ENCODE results near the gene CCDC191. TPM values are rescaled to one million over a fixed set of nuclear protein-coding genes. Genes with fewer than 3 reads are reported as not detected.

Gene CCDC191
- total and polyA plus RNA-seq, 12 donors = 0.60 to 13.1 (median 4.6) TPM

DNA sequence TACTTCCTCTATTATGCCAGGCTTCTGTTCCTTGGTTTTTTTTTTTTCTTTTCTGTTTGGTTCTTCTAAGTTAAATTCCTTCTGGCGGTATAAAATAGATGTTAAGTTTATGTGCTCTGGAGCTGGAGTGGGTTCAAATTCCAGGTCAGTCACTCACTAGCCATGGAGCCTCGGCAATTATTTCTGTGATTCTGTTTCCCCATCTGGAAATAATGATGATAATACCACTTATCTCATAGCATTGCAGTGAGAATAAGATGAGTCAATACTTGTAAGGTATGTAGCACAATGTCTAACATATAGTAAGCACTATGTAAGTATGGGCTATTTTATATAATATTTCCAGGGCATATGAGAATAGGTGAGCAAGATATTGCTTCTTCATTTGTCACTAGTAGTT lies 141.7 kb downstream of the CCDC191 start:
- no peaks in the 10 kb centered on the region for H3K36me3 ChIP-seq (replicated peaks in 1 of 2)
- intact Hi-C loops (cut with DNase I) = loop anchor here in 1 of 2 donors (10.0 kb wide), 1 partner anchor 80 kb away; the partner anchor contains the start of gene GRAMD1C
- TF ChIP-seq POLR2A (IDR thresholded peaks at IDR 0.05) = no peak
- TF ChIP-seq, protein P1, sequence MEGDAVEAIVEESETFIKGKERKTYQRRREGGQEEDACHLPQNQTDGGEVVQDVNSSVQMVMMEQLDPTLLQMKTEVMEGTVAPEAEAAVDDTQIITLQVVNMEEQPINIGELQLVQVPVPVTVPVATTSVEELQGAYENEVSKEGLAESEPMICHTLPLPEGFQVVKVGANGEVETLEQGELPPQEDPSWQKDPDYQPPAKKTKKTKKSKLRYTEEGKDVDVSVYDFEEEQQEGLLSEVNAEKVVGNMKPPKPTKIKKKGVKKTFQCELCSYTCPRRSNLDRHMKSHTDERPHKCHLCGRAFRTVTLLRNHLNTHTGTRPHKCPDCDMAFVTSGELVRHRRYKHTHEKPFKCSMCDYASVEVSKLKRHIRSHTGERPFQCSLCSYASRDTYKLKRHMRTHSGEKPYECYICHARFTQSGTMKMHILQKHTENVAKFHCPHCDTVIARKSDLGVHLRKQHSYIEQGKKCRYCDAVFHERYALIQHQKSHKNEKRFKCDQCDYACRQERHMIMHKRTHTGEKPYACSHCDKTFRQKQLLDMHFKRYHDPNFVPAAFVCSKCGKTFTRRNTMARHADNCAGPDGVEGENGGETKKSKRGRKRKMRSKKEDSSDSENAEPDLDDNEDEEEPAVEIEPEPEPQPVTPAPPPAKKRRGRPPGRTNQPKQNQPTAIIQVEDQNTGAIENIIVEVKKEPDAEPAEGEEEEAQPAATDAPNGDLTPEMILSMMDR (IDR thresholded peaks at IDR 0.05) = no peak
- peaks cover 0 to 5% of the 10 kb centered on the region in 2 donors for H3K4me1 ChIP-seq (replicated peaks in 1 of 2)
- no peak overlapping the region for H3K4me3 ChIP-seq
- no peak for DNase-seq
- WGBS, 4 donors = 48 to 81% (median 65%) methylated on average over 2 of the region's 2 CpGs
- no peak overlapping the region for H3K27ac ChIP-seq
- H3K27me3 ChIP-seq = no peaks in the 10 kb centered on the region
- H3K9me3 ChIP-seq (replicated peaks in 1 of 3) = no peaks in the 10 kb centered on the region

Other genes starting within 250 kb of the CCDC191 start
- 10 to 100 TPM in 1 of 9 donors, 1 to 10 TPM in 8; 1.4 to 12.6 (median 4.3) TPM for gene GRAMD1C, start 217.7 kb downstream of the CCDC191 start, total RNA-seq
- 1 to 10 TPM; 2.5 to 8.3 (median 4.8) TPM for gene GRAMD1C, start 217.7 kb downstream of the CCDC191 start, polyA plus RNA-seq
- gene ZDHHC23, start 108.5 kb downstream of the CCDC191 start, total RNA-seq = 1 to 10 TPM in 8 of 9 donors, under 1 TPM in 1; 0.24 to 4.2 (median 2.0) TPM
- gene ZDHHC23, start 108.5 kb downstream of the CCDC191 start, polyA plus RNA-seq = 1 to 10 TPM in 1 of 3 donors, under 1 TPM in 2; 0.72 to 2.3 (median 0.74) TPM
- 10 to 100 TPM; 11.0 to 45.5 (median 22.6) TPM for gene QTRT2, start 211 bp upstream of the CCDC191 start, total RNA-seq
- 10 to 100 TPM in 1 of 3 donors, 1 to 10 TPM in 2; 6.9 to 35.8 (median 8.2) TPM for gene QTRT2, start 211 bp upstream of the CCDC191 start, polyA plus RNA-seq
- gene DRD3, start 122.5 kb upstream of the CCDC191 start, total RNA-seq = not detected
- gene DRD3, start 122.5 kb upstream of the CCDC191 start, polyA plus RNA-seq = not detected
- gene ZNF80, start 181.1 kb upstream of the CCDC191 start, total RNA-seq = not detected
- under 1 TPM in 1 of 3 donors, not detected in 2; 0.03 TPM for gene ZNF80, start 181.1 kb upstream of the CCDC191 start, polyA plus RNA-seq
- gene TIGIT, start 237.5 kb upstream of the CCDC191 start, total RNA-seq = under 1 TPM in 6 of 9 donors, not detected in 3; 0.06 to 0.61 (median 0.25) TPM
- under 1 TPM; 0.05 to 0.24 (median 0.13) TPM for gene TIGIT, start 237.5 kb upstream of the CCDC191 start, polyA plus RNA-seq